GM12892 (cell line): ENCODE results near the gene SLC17A2.

Experiments used
- POLR2A ChIP-seq: IDR thresholded peaks from 2 replicates; pipeline ENCODE4 v1.6.1; 2011; ENCODE audit warnings: low read depth, low read length, control low read depth
- POLR2AphosphoS5 ChIP-seq: IDR thresholded peaks from 2 replicates; pipeline ENCODE4 v1.6.1; 2011; ENCODE audit warnings: low read depth, low read length, control low read depth

DNA sequence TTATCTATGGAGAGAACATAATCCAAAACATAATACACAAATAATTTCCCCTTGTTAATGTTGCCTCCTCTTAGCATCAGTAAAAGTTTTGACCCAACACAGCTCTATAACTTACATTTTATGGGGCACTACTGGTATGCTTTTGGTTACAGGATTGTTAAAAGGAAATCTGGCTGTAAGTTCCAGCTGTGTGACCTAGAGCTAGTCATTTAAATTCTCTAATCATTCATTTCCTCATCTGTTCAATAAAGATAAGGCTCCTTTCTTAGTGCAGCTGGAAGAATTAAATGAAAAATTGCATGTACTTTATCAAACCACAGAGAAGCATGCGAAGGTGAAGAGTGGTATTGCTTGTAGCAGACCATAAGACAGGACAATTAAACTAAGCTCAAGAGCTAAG, 4.6 kb downstream of the SLC17A2 start:
- TF ChIP-seq POLR2A (no peak), POLR2AphosphoS5 (no peak)
